Anterior cingulate cortex (tissue), 58 donors: ENCODE results near the gene PPM1L.
A peak's percentile ranks its signal among the peaks of the same experiment; 100 is the strongest.

Experiments
- DNase-seq, 58 donors: peaks; one replicate each; lab custom pipeline; 2025; lab: John Stamatoyannopoulos, UW

The PPM1L gene

DNA sequence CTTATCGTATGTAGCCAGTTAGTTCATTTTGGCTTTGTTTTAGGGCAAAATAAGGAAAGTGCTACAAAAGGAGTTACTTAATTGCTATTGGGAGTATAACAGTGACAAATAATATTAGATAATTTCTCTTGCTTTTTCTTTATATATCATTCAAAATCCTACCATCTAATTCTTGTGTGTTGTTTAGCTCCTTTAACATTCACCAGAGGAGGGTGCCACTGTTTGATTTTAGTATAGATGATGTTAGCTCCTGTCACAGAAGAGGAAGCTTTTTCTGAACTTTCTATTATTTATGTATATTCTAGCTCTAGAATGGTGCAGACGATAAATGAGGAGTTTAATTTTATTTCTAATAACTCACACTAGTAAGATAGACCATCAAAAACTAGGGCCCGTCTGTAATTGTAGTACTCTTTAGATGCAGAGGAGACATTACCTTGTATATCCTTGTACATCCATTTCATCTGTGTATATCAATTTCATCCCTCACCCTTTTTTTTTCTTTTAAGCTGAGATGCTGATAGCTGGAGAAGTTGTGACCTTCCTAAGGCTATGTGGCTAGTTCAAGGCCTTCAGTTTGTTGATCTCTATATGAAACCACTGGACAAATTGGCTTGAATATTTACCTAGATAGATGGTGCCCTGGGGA, 3.0 kb downstream of the PPM1L start:
- DNase-seq: no peak

DNA sequence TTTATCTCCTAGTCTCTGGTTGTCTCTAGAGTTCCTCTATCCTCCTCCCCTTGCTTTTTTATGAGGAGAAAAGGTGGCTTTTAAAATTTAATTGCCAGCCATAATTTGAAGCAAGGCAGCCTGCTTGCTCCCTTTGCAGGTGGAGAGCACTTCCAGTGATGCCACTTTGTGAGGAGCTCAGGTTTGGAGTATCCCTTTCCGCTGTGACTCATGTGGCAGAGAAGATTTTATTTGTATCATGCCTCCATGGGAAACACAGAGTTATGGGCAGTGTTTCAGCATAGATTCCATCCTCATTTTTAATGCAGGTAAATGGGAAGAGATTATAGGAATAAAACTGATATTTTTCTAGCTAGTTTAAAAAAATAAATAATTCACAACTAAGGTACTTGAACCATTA, 7.0 kb downstream of the PPM1L start:
- DNase-seq: no peak

DNA sequence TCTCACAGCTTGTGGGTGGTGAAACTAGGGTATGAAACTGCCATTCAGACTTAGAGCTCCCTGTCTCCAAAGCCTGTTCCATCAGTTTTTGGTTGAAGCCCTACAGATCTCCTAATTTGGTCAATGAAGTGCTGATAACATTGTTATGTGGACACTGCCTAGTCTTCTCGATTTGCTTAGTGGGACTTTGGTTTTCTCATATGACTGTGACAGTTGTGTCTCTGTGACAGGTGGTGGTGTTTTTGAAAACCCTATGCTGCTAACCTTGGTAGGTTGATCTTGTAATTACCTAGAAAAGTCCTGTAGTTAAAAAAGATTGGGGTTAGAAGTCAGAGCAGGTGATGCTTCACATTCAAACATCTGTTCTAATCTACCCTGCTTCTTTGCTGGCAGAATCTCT, 9.2 kb downstream of the PPM1L start:
- DNase-seq: no peak

DNA sequence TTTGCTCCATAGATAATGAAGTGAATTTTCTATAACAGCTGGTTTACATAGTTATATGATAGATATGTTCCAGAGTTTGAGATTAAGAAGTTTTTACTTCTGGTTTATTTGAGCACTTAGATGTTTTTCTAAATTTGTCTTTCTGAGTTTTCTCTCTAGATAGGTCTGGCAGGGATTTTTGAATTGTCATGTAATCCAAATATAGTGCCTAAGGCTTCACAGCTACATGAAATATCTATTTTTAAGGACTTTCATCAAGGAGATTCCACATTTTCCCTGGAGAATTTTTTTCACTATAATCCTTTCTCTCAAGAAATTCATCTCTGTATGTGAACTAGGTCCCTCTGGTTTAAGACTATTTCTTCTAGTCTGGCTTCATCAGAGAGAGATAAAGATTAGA, 12.0 kb downstream of the PPM1L start:
- DNase-seq: no peak

DNA sequence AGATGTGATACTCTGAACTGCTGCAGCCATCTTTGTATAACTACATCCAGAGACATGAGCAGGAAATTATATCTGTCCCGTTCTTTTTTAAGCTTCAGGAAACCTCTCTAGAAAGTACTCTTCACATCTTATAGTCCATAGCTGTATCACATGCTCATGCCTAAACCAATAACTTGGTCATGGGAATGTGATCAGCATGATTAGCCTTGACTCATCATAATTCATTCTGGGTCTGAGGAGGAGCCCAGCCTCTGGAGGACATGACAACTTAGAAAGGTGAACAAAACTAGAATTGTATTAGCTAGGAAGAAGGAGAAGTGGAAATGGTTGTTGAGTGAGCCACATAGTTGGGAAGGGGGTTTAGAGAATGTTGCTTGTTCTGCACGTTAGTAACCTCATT, 12.9 kb downstream of the PPM1L start:
- no peak for DNase-seq

DNA sequence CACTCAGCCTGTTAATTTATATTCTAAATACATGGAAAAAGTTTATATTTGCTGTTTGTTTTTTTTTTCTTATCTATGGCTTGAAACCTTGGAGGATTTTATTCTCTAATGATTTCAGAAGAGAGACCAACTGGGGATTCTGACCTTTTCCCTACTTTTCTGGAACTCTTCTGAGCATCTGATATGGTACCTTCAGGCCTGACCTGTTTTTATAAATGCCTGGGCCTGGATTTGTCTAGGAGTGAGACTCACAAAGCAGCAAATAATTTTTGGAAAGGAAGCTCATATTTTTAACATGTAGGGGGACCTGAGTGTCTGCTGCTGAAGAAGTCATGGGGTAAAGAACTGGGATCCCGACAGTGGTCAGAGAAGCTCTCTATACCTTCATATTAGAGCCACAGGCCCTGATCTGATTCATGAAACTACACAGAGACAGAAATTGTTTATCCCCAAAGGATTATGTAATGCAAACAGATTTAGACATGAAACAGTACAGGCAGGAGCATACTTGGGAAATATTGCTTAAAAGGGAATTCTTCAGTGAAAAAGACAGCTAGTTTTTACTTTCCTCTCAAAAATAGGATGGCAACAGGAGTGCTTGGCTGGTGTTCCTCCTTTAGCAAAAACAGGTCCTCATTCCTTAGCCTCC, 15.9 kb downstream of the PPM1L start:
- no peak for DNase-seq

DNA sequence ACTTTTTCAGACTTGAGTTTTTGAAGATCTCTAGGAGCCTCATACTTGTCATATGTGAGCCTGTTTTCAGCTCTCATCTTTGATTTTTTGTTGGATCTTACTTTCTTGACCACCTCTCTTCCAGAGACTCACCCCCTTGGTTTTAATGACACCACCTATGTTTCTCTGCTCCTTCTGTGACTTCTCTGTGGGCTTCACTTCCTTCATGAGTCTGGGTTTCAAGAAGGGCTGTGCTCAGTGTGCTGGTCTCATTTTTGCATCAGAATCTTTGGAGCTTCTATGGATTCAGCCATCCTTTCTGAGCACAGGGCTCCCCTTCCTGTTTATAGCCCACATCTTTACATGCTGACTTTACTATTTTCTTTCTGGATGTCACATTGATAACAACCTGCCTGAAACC, 17.7 kb downstream of the PPM1L start:
- no peak for DNase-seq

DNA sequence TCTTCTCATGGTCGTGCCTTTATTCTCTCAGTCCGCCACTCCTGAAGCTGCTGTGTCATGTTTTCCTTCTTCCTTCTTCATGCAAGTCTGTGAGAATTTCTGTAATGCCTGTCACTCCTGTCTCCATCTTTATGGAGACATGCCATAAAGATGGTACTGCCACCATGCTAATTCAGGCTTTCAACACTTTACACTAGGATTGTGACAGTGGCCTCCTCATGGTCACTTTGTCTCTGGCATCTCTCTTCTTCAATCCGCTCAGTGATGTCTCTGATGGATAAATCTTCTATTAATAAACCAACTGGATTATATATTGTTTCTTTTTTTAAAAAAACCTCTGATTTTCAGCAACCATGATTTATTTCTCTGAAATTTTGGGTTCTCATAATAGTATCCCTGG, 18.1 kb downstream of the PPM1L start:
- DNase-seq: no peak

DNA sequence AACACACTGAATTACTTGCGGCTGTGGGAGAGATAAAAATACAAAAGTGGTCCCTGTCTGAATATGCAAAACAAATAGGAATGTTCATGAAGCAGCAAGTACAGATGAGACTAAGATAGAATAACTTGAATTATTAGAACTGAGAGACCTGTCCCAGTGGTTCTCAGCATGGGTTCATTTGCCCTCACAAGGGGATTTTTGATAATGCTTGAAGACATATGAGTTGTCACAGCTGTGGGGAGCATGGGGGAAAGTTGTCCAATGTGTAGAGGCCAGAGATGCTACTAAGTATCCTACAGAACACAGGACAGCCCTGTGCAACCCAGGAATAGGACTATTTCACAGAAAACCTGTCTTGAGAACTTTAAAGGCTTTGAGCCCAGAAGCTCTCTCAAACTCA, 22.4 kb downstream of the PPM1L start:
- DNase-seq: no peak

DNA sequence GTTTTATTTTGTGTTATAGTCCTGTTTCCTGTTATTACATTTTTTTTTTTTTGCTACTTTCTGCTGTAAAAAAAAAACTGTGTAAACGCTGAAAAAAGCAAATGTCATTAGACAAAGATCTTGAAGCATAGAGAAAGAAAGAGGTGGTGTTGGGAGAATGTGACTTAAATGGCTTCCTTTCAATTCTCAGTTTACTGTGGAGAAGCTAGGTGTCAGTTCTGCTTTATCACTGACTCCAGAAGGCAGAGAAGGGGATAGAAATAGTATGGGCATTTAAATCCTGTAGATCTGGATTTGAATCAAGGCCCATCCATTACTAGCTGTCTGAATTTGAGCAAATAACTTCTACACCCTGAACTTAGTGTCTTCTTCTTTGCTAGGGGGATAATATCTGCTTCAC, 23.0 kb downstream of the PPM1L start:
- peak in 1 of 58 donors; percentile 23 for DNase-seq

DNA sequence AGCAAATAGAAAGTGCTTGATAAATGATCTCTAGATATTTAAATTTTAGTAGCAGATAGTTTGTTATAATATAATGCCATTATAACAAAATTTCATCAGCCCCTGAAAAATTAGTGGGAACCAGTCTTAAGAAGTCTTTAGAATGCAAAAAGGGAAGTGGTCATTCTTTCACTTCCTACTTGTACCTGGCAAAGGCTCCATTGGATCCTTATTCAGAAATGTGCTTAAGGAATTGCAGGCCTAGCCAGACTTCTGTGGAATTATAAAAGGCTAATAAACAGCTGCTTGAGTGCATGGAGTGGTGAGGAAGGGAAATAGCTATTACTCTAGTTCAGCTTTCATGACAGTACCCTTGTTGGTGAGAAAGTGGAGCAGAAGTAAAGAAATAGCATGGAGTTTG, 24.2 kb downstream of the PPM1L start:
- DNase-seq: no peak

DNA sequence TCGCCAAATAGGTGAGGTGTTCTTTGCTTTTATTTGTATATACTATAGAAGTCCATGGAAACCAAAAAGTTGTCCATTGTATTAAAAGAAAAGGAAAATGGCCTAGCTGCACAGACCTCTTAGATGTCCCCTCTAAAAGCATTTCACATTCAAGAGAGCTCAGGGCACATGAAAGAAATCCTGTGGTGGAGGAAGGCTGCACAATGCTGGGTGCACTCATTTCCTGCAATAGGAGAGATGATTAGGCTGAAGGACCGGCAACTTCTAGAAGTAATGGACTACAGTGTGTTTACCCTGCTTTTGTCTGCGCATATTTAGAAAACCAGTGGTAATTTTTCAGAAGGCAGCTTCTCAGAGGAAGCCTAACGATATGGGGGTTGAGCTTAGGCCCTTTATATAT, 25.4 kb downstream of the PPM1L start:
- DNase-seq: no peak

DNA sequence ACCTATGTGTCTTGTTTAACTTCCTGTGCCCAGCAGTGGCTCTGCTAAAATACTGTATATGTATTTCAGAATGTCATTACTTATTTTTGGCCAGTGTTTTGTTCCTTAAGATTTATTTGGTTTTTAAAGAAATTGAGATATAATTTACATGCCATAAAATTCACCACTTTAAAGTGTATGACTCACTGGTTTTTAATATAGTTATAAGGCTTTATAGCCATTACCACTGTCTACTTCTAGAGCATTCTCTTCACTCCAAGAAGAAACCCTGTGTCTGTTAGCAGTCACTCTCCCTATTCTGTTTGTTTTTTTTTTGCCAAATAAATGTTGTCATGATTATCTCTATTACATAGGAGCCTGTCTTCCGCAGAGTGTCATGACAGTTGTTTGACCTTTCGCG, 25.8 kb downstream of the PPM1L start:
- no peak for DNase-seq

DNA sequence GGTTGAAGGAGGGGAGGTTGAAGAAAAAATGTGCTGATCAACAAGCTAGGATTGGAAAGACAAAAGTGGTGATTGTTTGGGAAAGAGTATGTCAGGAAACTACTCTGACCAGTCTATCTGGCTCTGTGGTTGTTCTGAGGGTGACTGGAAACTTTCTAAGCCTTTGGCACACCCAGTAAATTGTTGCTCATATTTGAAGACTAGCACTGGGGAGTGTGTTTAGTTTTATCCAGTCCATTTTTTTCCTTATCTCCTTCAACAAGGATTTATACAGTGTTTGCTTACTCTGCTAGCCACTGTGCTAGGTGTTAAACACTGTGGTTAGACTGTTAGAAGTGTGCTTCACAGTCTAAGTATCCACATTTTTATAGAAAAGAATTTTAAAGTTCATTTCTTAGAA, 28.8 kb downstream of the PPM1L start:
- no peak for DNase-seq

DNA sequence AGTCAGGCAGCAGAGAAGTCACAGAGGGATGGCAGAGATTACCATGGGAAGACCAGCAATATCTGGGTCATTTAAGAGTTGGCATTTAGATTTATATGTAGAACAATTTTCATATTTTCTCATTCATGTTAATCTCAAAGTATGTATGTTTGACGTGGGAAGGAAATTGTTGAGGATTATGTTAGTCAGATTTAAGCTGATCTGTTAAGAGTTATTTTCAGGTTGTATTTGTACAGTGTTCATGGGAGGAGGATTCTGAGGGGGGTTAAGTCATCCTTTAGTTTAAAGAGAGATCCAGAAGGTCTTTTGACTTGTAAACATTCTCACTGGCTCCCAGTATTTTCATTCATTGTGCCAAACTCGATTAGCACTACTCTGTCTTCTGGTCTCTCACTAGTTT, 34.7 kb downstream of the PPM1L start:
- DNase-seq: no peak

DNA sequence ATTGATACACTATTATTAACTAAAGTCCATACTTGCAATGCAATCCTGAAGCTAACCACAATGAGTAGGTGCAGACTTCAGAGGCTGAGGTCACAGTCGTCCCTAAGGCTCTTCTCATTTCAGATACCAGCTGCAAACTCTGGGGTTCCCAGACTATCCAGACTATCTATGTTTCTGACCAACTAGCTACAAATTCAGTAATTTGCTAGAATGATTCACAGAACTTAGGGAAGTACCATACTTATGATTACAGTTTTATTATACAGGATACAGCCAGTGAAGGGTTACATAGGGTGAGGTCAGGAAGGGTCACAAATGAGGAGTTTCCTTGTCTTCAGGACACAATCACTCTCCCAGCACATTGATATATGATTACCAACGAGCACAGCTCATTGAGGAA, 36.5 kb downstream of the PPM1L start:
- no peak for DNase-seq

DNA sequence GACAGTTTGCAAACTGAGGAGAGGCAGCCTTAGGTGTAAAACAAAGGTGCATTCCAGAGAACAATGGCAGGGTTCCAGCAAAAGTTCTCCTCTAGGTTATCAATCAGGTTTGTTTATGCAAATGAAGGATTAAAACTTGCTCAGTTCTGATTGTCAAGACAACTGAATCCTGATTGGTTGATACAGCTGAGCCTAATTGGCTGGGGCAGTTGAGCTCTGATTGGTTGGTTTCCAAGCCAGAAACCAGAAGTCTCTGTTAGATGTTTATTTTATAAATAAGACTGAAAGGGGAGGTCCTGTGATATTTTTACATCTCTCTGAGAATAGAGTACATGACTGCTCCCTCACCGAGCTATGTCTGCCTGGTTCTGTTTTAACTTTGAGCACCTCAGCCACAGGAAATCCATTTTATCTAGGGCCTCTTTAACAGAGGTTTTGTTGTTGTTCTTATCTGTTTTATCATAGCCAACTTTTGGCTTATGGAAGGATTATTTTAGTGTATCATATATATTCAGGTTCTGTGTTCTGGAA, 37.8 kb downstream of the PPM1L start:
- no peak for DNase-seq

DNA sequence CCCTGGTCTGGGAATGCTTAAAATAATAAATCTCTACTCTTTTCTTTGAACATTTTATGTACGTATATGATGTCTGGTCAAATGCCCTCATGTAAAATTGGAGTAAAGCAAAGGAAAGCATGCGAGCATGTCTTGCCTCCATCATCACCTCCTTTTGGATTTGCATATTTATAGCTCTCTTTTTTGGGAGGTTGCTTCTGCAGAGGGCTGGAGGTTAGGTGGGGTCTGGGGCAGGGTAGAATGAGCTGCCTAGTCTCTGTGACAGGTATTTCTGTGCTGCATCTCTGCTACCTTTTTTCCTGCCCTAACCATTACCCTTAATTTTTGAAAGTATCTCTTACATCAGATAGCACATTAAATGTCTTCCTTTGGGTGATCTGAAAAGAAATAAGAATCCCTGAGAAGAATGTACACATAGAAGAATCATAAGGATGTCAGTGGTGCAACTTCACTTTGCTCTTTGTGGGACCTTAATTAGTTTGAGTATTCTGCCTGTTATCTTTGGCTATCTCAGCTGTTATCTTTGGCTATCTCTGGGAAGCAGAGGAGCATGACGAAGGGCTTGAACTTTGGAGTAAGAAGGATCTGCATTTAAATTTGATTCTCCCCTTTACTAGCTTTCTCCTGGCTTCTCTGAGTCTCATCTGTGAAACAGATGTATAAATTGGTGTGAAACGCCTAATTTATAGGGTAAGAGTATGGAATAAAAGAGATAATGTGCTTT, 40.2 kb downstream of the PPM1L start:
- no peak for DNase-seq

DNA sequence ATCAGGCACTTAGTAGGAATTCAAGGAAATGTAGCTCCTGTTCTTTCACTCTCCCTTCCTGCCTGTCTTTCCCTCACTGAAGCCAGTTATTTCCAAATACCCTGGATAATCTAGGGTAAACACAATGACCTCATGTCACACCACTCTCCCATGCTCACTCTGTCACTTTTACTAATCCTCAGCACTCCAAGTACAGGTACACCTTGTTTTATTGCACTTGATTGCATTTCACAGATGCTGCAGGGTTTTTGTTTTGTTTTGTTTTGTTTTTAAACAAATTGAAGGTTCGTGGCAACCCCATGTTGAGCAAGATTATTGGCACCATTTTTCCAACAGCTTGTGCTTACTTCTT, 40.8 kb downstream of the PPM1L start:
- DNase-seq: no peak

DNA sequence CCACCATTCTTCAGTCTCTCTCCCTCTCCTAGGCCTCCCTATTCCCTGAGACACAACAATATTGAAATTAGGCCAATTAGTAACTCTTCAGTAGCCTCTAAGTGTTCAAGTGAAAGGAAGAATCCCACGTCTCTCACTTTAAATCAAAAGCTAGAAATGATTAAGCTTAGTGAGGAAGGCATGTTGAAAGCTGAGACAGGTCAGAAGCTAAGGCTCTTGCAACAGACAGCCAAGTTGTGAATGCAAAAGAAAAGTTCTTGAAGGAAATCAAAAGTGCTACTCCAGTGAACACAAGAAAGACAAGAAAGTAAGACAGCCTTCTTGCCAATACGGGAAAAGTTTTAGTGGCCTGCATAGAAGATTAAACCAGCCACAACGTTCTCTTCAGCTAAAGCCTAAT, 41.3 kb downstream of the PPM1L start:
- no peak for DNase-seq

DNA sequence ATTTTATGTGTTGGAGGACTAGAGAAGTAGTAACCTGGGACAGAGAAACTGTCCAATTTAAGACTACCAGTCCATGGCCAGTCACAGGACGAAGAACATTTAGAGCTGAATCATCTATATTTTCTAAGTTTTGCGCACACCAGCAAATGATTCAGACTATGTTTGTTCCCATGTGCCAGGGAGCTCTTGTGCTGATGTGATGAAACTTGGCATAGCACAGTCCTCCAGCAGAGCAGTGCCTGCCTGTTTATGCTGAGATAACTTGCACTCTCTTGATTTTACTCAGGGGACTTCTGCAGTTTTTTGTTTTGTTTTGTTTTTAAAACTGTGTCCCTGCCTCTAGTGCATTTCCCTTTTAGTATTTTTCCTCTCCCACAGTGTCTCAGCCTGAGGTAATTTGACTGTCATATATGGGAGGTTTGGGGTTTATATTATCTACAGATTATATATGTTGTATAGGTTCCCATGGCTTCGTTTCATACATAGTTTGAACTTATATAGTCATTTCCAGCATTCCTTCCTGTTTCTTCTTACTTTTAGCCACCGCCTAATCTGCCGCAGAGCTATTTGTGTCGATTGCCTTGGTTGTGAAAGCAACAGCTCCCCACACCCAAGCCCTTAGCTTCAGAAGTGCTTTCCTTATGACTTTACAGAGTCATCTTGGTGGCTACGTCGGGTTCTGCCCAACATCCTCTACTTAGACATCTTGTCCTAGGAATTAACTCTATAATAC, 45.5 kb downstream of the PPM1L start:
- DNase-seq: peak in 17 of 58 donors; percentile 2 to 81 (median 16)
